ENCODE results near the gene COMP.
"Not testable (repeated sequence)": the region's sequence is repeated elsewhere in the genome, so short reads cannot be mapped to it uniquely, and the experiment has no call there.

COMP gene

GRCh38 chr19:18815673-18816072 lies 24.6 kb upstream of the COMP start:
- TF ChIP-seq CTCF (IDR thresholded peaks at IDR 0.05; ENCODE audit: low read depth, low read length) = no peak
- H3K4me3 ChIP-seq (ENCODE audit: low read depth, low read length) = no peak overlapping the region
- in situ Hi-C loops (cut with HindIII; ENCODE audit: low sequenced_read_pairs) = no loop called here
- no peak for DNase-seq (ENCODE audit: low read depth, low spot score)

GRCh38 chr19:18814063-18814462 lies 23.0 kb upstream of the COMP start:
- H3K4me3 ChIP-seq (ENCODE audit: low read depth, low read length) = no peak overlapping the region
- no peak for TF ChIP-seq CTCF (IDR thresholded peaks at IDR 0.05; ENCODE audit: low read depth, low read length)
- no peak for DNase-seq (ENCODE audit: low read depth, low spot score)
- in situ Hi-C loops (cut with HindIII; ENCODE audit: low sequenced_read_pairs) = no loop called here

GRCh38 chr19:18811638-18812037 lies 20.5 kb upstream of the COMP start:
- H3K4me3 ChIP-seq (ENCODE audit: low read depth, low read length); DNase-seq (ENCODE audit: low read depth, low spot score); in situ Hi-C loops (cut with HindIII; ENCODE audit: low sequenced_read_pairs): not testable (repeated sequence)

GRCh38 chr19:18809149-18809868 lies 18.2 kb upstream of the COMP start:
- peak; percentile 43 for DNase-seq (ENCODE audit: low read depth, low spot score)
- no peak overlapping the region for H3K4me3 ChIP-seq (ENCODE audit: low read depth, low read length)
- in situ Hi-C loops (cut with HindIII; ENCODE audit: low sequenced_read_pairs) = no loop called here
- TF ChIP-seq CTCF (IDR thresholded peaks at IDR 0.05; ENCODE audit: low read depth, low read length) = no peak

GRCh38 chr19:18807861-18808331 lies 16.8 kb upstream of the COMP start:
- TF ChIP-seq CTCF (IDR thresholded peaks at IDR 0.05; ENCODE audit: low read depth, low read length) = no peak
- DNase-seq (ENCODE audit: low read depth, low spot score) = no peak
- H3K4me3 ChIP-seq (ENCODE audit: low read depth, low read length) = no peak overlapping the region
- in situ Hi-C loops (cut with HindIII; ENCODE audit: low sequenced_read_pairs) = no loop called here

- no peak for TF ChIP-seq CTCF (IDR thresholded peaks at IDR 0.05; ENCODE audit: low read depth, low read length)
- H3K4me3 ChIP-seq (ENCODE audit: low read depth, low read length) = no peak overlapping the region
- DNase-seq (ENCODE audit: low read depth, low spot score) = no peak
- in situ Hi-C loops (cut with HindIII; ENCODE audit: low sequenced_read_pairs) = no loop called here
Measured at GRCh38 chr19:18804643-18805042, 13.5 kb upstream of the COMP start.

- no peak for TF ChIP-seq CTCF (IDR thresholded peaks at IDR 0.05; ENCODE audit: low read depth, low read length)
- no peak for DNase-seq (ENCODE audit: low read depth, low spot score)
- in situ Hi-C loops (cut with HindIII; ENCODE audit: low sequenced_read_pairs) = no loop called here
- H3K4me3 ChIP-seq (ENCODE audit: low read depth, low read length) = no peak overlapping the region
Measured at GRCh38 chr19:18804139-18804601, 13.1 kb upstream of the COMP start.

Measured in astrocyte of the spinal cord (primary cell).